Measurements from ENCODE around the gene RPS6KC1. TPM values are rescaled to one million over a fixed set of nuclear protein-coding genes. Genes with fewer than 3 reads are reported as not detected.
A peak's percentile ranks its signal among the peaks of the same experiment; 100 is the strongest.
"Not testable (repeated sequence)": the region's sequence is repeated elsewhere in the genome, so short reads cannot be mapped to it uniquely, and the experiment has no call there.

Gene RPS6KC1
- polyA plus RNA-seq, 1 donor (not counting 4 experiments of a cell fraction or from before 2014, with no cell fraction given): 13.0 TPM

DNA sequence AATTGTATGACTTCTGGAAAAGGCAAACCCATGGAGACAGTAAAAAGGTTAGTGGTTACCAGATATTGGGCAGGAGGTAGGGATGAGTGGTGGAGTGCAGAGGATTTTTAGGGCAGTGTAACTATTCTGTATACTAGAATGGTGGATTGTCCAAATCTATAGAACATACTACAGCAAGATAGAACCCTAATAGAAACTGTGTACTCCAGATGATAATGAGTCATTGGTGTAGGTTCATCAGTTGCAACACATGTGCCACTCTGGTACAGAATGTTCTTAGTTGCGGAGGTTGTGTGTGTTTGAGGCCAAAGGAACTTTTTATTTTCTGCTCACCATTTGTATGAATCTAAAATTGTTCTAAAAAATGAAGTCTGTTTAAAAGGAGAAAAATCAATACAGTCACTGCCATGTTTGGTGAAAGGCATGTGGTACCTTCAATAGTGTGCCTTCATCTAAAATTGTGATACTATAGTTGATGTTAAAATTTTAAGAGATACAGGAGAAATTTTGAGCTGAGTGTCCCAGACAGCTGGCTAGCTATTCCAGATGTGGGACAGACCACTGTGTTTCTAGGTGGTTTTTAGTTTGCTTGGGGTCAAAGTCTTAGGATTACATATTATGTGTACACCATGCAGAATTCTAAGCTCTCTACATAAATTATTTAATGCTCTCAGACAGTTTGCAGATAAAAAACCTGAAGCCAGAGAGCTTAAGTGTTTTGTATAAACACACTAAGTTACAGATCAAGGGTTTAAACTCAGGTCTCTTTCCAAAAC, 150.5 kb downstream of the RPS6KC1 start:
- peaks cover 2% of the 10 kb centered on the region for H3K4me1 ChIP-seq (ENCODE audit: control insufficient read depth, extremely low read depth, insufficient read depth, low read length)
- no peaks in the 10 kb centered on the region for H4K20me1 ChIP-seq (ENCODE audit: control insufficient read depth, extremely low read depth, insufficient read depth, low read length)
- no peaks in the 10 kb centered on the region for H3K27me3 ChIP-seq (ENCODE audit: control insufficient read depth, extremely low read depth, insufficient read depth, low read length)
- H3K79me2 ChIP-seq (ENCODE audit: control insufficient read depth, insufficient read depth, low read length): no peaks in the 10 kb centered on the region
- no peaks in the 10 kb centered on the region for H3K36me3 ChIP-seq (ENCODE audit: control insufficient read depth in 2 of 2, extremely low read depth in 1 of 2, insufficient read depth in 2 of 2, low read length in 2 of 2)
- H3K4me2 ChIP-seq (ENCODE audit: control insufficient read depth, extremely low read depth, insufficient read depth, low read depth, low read length): no peak overlapping the region
- DNase-seq (ENCODE audit: low read depth, low spot score): no peak
- dilution Hi-C loops (cut with MboI; ENCODE audit: extremely low pct_ligation_motif_present, low sequenced_read_pairs): no loop called here
- no peak overlapping the region for H3K27ac ChIP-seq (ENCODE audit: control insufficient read depth, insufficient read depth, low read length)
- H2AFZ ChIP-seq (ENCODE audit: control insufficient read depth, low read length): no peak overlapping the region
- peak; percentile 34 for FAIRE-seq
- H3K9me3 ChIP-seq (ENCODE audit: control insufficient read depth, low read depth, low read length): no peaks in the 10 kb centered on the region
- no peak overlapping the region for H3K9ac ChIP-seq (ENCODE audit: control insufficient read depth, extremely low read depth, insufficient read depth, low read length)
- TF ChIP-seq, protein P1, sequence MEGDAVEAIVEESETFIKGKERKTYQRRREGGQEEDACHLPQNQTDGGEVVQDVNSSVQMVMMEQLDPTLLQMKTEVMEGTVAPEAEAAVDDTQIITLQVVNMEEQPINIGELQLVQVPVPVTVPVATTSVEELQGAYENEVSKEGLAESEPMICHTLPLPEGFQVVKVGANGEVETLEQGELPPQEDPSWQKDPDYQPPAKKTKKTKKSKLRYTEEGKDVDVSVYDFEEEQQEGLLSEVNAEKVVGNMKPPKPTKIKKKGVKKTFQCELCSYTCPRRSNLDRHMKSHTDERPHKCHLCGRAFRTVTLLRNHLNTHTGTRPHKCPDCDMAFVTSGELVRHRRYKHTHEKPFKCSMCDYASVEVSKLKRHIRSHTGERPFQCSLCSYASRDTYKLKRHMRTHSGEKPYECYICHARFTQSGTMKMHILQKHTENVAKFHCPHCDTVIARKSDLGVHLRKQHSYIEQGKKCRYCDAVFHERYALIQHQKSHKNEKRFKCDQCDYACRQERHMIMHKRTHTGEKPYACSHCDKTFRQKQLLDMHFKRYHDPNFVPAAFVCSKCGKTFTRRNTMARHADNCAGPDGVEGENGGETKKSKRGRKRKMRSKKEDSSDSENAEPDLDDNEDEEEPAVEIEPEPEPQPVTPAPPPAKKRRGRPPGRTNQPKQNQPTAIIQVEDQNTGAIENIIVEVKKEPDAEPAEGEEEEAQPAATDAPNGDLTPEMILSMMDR (optimal IDR thresholded peaks at IDR 0.05 in 1 of 3, IDR thresholded peaks at IDR 0.05 in 1 of 3, conservative IDR thresholded peaks at IDR 0.05 in 1 of 3; ENCODE audit: extremely low read depth in 1 of 3, insufficient read depth in 2 of 3, low read length in 3 of 3): no peak
- TF ChIP-seq EZH2 (IDR thresholded peaks at IDR 0.05; ENCODE audit: low read length): no peak
- no peaks in the 10 kb centered on the region for H3K9me1 ChIP-seq (ENCODE audit: control insufficient read depth, extremely low read depth, insufficient read depth, low read length)
- no peak overlapping the region for H3K4me3 ChIP-seq (ENCODE audit: control insufficient read depth in 2 of 3, extremely low read depth in 1 of 3, insufficient read depth in 2 of 3, low read depth in 1 of 3, low read length in 3 of 3)

GRCh38 chr1:213211201-213211600, 160.2 kb downstream of the RPS6KC1 start:
- dilution Hi-C loops (cut with MboI; ENCODE audit: extremely low pct_ligation_motif_present, low sequenced_read_pairs): no loop called here
- DNase-seq (ENCODE audit: low read depth, low spot score) (no peak), FAIRE-seq (no peak)
- H3K36me3 ChIP-seq (ENCODE audit: control insufficient read depth in 2 of 2, extremely low read depth in 1 of 2, insufficient read depth in 2 of 2, low read length in 2 of 2): peaks cover 0 to 1% of the 10 kb centered on the region in 2 experiments
- H4K20me1 ChIP-seq (ENCODE audit: control insufficient read depth, extremely low read depth, insufficient read depth, low read length): no peaks in the 10 kb centered on the region
- no peaks in the 10 kb centered on the region for H3K9me1 ChIP-seq (ENCODE audit: control insufficient read depth, extremely low read depth, insufficient read depth, low read length)
- H3K4me2 ChIP-seq (ENCODE audit: control insufficient read depth, extremely low read depth, insufficient read depth, low read depth, low read length): no peak overlapping the region
- TF ChIP-seq EZH2 (IDR thresholded peaks at IDR 0.05; ENCODE audit: low read length): no peak
- TF ChIP-seq, protein P1 (optimal IDR thresholded peaks at IDR 0.05 in 1 of 3, IDR thresholded peaks at IDR 0.05 in 1 of 3, conservative IDR thresholded peaks at IDR 0.05 in 1 of 3; ENCODE audit: extremely low read depth in 1 of 3, insufficient read depth in 2 of 3, low read length in 3 of 3): no peak
- H2AFZ ChIP-seq (ENCODE audit: control insufficient read depth, low read length): no peak overlapping the region
- H3K27ac ChIP-seq (ENCODE audit: control insufficient read depth, insufficient read depth, low read length): no peak overlapping the region
- H3K4me1 ChIP-seq (ENCODE audit: control insufficient read depth, extremely low read depth, insufficient read depth, low read length): no peaks in the 10 kb centered on the region
- no peak overlapping the region for H3K4me3 ChIP-seq (ENCODE audit: control insufficient read depth in 2 of 3, extremely low read depth in 1 of 3, insufficient read depth in 2 of 3, low read depth in 1 of 3, low read length in 3 of 3)
- H3K27me3 ChIP-seq (ENCODE audit: control insufficient read depth, extremely low read depth, insufficient read depth, low read length): no peaks in the 10 kb centered on the region
- no peaks in the 10 kb centered on the region for H3K79me2 ChIP-seq (ENCODE audit: control insufficient read depth, insufficient read depth, low read length)
- H3K9ac ChIP-seq (ENCODE audit: control insufficient read depth, extremely low read depth, insufficient read depth, low read length): no peak overlapping the region
- H3K9me3 ChIP-seq (ENCODE audit: control insufficient read depth, low read depth, low read length): no peaks in the 10 kb centered on the region

- not testable (repeated sequence) for DNase-seq (ENCODE audit: low read depth, low spot score); H4K20me1 ChIP-seq (ENCODE audit: control insufficient read depth, extremely low read depth, insufficient read depth, low read length); FAIRE-seq
Observed at GRCh38 chr1:213219076-213219475, 168.0 kb downstream of the RPS6KC1 start.

More at GRCh38 chr1:213219076-213219475, 168.0 kb downstream of the RPS6KC1 start:
- H3K4me2 ChIP-seq (ENCODE audit: control insufficient read depth, extremely low read depth, insufficient read depth, low read depth, low read length); H3K79me2 ChIP-seq (ENCODE audit: control insufficient read depth, insufficient read depth, low read length); H3K27me3 ChIP-seq (ENCODE audit: control insufficient read depth, extremely low read depth, insufficient read depth, low read length); H2AFZ ChIP-seq (ENCODE audit: control insufficient read depth, low read length); H3K4me3 ChIP-seq (ENCODE audit: control insufficient read depth in 2 of 3, extremely low read depth in 1 of 3, insufficient read depth in 2 of 3, low read depth in 1 of 3, low read length in 3 of 3); H3K4me1 ChIP-seq (ENCODE audit: control insufficient read depth, extremely low read depth, insufficient read depth, low read length); H3K9ac ChIP-seq (ENCODE audit: control insufficient read depth, extremely low read depth, insufficient read depth, low read length); H3K27ac ChIP-seq (ENCODE audit: control insufficient read depth, insufficient read depth, low read length); H3K9me3 ChIP-seq (ENCODE audit: control insufficient read depth, low read depth, low read length); H3K36me3 ChIP-seq (ENCODE audit: control insufficient read depth in 2 of 2, extremely low read depth in 1 of 2, insufficient read depth in 2 of 2, low read length in 2 of 2); dilution Hi-C loops (cut with MboI; ENCODE audit: extremely low pct_ligation_motif_present, low sequenced_read_pairs); H3K9me1 ChIP-seq (ENCODE audit: control insufficient read depth, extremely low read depth, insufficient read depth, low read length): not testable (repeated sequence)

All from keratinocyte (primary cell).